Measurements from ENCODE around the gene PLEKHA8. TPM values are rescaled to one million over a fixed set of nuclear protein-coding genes. Genes with fewer than 3 reads are reported as not detected.

The PLEKHA8 gene
- total and polyA plus RNA-seq, 11 donors = 1.5 to 6.8 (median 4.1) TPM

DNA sequence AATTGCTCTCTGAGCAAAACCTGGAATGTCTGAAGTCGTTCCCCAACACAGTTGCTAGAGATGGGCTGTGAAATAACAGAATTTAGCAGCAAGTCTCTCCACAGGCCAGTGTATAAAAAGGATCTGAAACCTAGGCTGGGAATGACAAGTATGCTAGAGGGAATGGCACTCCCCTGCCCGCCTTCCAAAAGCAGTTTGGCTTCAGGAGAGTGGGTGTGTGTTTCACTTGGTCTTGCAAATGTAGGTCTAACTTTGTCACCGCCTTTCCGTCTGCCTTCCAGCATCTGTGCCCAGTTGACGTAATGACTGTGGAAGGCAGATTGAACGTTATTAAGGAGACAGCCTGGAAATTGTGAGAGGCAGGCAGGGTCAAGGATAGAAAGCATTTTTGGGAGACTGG is 88.6 kb downstream of the PLEKHA8 start:
- Histone ChIP-seq H3K4me1 (peaks cover 0 to 15% (median 4%) of the 10 kb centered on the region in 12 donors), H3K27me3 (no peaks in the 10 kb centered on the region), H3K36me3 (no peaks in the 10 kb centered on the region), H3K27ac (peak overlapping the region in 8 of 12 donors; percentile 8 to 60 (median 48)), H3K9me3 (peaks cover 0 to 24% (median 12%) of the 10 kb centered on the region in 12 donors), H3K4me3 (peak overlapping the region in 1 of 12 donors; percentile 9)
- TF ChIP-seq, protein P1, sequence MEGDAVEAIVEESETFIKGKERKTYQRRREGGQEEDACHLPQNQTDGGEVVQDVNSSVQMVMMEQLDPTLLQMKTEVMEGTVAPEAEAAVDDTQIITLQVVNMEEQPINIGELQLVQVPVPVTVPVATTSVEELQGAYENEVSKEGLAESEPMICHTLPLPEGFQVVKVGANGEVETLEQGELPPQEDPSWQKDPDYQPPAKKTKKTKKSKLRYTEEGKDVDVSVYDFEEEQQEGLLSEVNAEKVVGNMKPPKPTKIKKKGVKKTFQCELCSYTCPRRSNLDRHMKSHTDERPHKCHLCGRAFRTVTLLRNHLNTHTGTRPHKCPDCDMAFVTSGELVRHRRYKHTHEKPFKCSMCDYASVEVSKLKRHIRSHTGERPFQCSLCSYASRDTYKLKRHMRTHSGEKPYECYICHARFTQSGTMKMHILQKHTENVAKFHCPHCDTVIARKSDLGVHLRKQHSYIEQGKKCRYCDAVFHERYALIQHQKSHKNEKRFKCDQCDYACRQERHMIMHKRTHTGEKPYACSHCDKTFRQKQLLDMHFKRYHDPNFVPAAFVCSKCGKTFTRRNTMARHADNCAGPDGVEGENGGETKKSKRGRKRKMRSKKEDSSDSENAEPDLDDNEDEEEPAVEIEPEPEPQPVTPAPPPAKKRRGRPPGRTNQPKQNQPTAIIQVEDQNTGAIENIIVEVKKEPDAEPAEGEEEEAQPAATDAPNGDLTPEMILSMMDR (IDR thresholded peaks at IDR 0.05) = no peak
- no peak for TF ChIP-seq POLR2A (IDR thresholded peaks at IDR 0.05)
- DNase-seq = peak in 3 of 5 donors; percentile 41 to 47 (median 42)
- ATAC-seq = peak; percentile 83 to 91 (median 89)
- WGBS, 4 donors = 26 to 58% (median 40%) methylated on average over 6 of the region's 6 CpGs
- intact Hi-C loops (cut with DNase I) = no loop called here

DNA sequence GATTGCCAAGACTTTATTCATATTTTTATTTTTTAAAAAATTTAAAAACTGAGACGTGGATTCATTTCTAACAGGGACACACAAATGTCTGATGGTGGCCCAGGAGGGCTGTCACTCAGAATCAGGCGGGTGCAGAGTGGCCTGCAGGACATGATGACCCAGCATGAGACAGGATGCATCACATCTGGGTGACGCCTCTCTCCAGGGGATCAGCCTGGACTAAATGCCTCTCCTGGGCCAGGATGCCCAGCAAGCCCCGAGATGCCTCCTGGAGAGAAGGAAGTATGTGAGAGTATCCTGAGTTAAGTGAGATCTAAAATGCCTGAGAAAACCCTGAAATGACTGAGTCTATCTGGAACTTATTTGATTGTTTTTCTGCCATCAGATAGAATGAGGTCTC is 89.7 kb downstream of the PLEKHA8 start:
- Histone ChIP-seq H3K27me3 (no peaks in the 10 kb centered on the region), H3K9me3 (peaks cover 0 to 14% (median 8%) of the 10 kb centered on the region in 12 donors), H3K36me3 (no peaks in the 10 kb centered on the region), H3K4me3 (no peak overlapping the region), H3K4me1 (peaks cover 0 to 15% (median 4%) of the 10 kb centered on the region in 12 donors), H3K27ac (no peak overlapping the region)
- WGBS, 4 donors = 78 to 82% (median 80%) methylated on average over 4 of the region's 4 CpGs
- intact Hi-C loops (cut with DNase I) = no loop called here
- DNase-seq = no peak
- no peak for ATAC-seq
- no peak for TF ChIP-seq POLR2A (IDR thresholded peaks at IDR 0.05)
- TF ChIP-seq, protein P1 (IDR thresholded peaks at IDR 0.05) = no peak

DNA sequence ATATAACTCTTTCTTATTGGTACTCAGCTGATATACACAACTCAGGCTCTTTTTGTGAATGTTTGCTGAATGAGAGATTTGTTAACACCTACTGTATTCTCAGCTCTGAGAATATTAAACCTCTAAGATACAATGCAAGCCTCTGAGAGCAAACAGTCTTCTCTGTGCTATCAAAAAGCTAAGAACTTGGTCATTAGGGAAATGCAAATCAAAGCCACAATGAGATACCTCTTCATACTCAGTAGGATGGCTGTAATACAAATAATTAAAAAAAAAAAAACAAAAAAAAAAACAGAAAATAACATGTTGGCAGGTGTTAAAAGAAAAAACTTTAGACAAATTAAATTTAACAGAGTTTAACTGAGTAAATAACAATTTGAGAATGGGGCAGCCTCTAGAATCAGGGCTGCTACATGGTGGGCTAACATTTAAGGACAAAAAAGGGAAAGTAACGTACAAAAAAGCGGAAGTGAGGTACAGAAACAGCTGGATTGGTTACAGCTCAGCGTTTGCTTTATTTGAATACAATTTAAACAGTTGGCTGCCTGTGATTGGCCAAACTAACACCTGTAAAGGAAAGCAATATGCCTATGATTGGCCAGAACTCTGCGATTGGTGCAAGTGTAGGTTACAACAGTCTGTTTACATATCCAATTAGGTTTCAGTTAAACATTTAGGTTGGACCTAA is 91.8 kb downstream of the PLEKHA8 start:
- no peak for ATAC-seq
- Histone ChIP-seq H3K27ac (no peak overlapping the region), H3K36me3 (no peaks in the 10 kb centered on the region), H3K9me3 (no peaks in the 10 kb centered on the region), H3K4me3 (no peak overlapping the region), H3K27me3 (no peaks in the 10 kb centered on the region), H3K4me1 (peaks cover 0 to 15% (median 4%) of the 10 kb centered on the region in 12 donors)
- WGBS, 4 donors = 88 to 96% (median 94%) methylated on average over 4 of the region's 4 CpGs
- intact Hi-C loops (cut with DNase I) = no loop called here
- DNase-seq = no peak
- TF ChIP-seq POLR2A (IDR thresholded peaks at IDR 0.05) = no peak
- TF ChIP-seq, protein P1 (IDR thresholded peaks at IDR 0.05) = no peak

DNA sequence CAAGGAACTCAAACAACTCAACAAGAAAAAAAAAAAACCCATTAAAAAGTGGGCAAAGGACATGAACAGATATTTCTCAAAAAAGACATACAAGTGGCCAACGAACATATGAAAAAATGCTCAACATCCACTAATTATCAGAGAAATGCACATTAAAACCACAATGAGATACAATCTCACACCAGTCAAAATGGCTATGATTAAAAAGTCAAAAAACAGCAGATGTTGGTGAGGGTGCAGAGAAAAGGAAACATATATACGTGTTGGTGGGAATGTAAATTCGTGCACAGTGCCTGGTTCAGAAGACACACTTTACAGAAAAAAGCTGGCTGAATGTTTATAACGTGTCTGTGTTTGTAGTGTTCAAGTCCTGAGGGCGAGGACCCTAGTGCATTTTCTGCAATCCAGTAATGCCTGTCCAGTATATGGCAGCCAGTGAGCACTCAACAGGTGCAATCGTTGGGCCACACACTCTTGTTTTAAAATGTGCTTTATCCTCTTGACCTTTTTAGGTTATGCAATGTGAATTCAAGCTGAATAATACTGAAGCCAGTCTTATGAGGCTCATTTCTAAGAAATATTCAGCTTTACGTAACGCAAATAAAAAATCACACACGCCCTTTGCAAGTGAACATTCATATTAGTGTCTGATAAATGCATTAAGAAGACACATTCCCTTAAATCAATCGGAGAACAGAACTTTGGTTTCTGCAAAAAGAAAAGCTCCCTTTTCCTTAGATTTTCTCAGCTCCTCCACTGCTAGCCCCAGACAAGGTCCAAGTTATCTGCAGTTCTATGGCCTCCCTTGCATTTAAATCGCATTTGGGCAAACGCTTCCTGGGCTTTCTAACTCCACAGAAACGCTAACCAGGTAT is 105.8 kb downstream of the PLEKHA8 start:
- 42 to 48% (median 44%) methylated on average over 13 of the region's 13 CpGs for WGBS, 4 donors
- no peak for ATAC-seq

More for the DNA sequence above, 105.8 kb downstream of the PLEKHA8 start:
- intact Hi-C loops (cut with DNase I) = loop anchor here in 2 of 10 donors (2.0 to 5.0 kb wide), 2 partner anchors 107 to 343 kb away; partner anchors contain the start of genes FKBP14 (in 1 of the 2) and NOD1 (in 1 of the 2)
- Histone ChIP-seq H3K4me3 (peak overlapping the region; percentile 35 to 99 (median 96)), H3K27ac (peak overlapping the region; percentile 66 to 96 (median 90)), H3K9me3 (no peaks in the 10 kb centered on the region), H3K4me1 (peaks cover 0 to 31% (median 8%) of the 10 kb centered on the region in 12 donors), H3K36me3 (no peaks in the 10 kb centered on the region), H3K27me3 (no peaks in the 10 kb centered on the region)
- DNase-seq = no peak
- TF ChIP-seq POLR2A (IDR thresholded peaks at IDR 0.05) = no peak
- TF ChIP-seq, protein P1 (IDR thresholded peaks at IDR 0.05) = no peak
